ENCODE results near the gene NFILZ.

Gene NFILZ

DNA sequence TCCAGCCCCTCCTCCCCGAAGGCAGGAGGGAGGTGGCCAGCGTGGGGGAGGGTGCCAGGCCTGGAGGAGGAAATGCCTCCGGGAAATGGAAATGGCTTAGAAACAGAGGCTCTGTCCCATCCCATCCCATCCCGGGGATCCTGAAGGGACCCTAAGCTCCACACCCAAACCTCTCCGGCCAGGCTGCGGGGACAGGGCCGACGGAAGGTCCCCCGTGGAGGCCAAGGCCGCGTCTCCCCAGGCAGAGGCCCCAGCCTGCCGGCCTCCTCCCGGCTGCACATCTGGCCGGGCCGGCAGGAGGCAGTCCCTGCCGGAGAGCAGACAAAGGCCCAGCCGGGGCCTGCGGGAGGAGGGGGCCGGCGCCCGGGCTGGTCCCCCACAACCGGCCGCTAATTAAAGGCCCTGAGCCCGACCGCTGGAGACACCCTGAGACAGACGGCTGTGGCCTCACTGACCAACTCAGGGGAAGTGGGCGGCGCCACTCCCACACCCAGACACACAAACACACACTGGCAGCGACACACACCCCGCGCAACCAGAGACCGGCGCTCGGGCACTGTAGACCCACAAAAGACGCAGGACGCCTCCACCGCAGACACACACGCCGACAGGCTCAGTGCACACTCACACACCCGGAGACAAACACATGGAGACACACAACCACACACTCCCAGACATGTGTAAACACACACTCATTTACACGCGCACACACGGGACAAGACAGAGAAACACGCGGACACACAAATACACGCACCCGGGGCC is 21.0 kb upstream of the NFILZ start (continued):
- TF ChIP-seq ZNF148 (tag by site-specific recombination; IDR thresholded peaks at IDR 0.05; ENCODE audit: borderline replicate concordance): no peak
- TF ChIP-seq HOXD13 (CRISPR knock-in tag; IDR thresholded peaks at IDR 0.05; ENCODE audit: borderline replicate concordance): no peak
- TF ChIP-seq ZNF132 (tag by site-specific recombination; IDR thresholded peaks at IDR 0.05; ENCODE audit: borderline replicate concordance): no peak
- no peak for TF ChIP-seq ZBTB21 (tag by site-specific recombination; IDR thresholded peaks at IDR 0.05)
- no peak for TF ChIP-seq RBAK (tag by site-specific recombination; IDR thresholded peaks at IDR 0.05)
- TF ChIP-seq ZNF544 (tag by site-specific recombination; IDR thresholded peaks at IDR 0.05): no peak
- TF ChIP-seq ZNF658 (tag by site-specific recombination; IDR thresholded peaks at IDR 0.05): no peak
- TF ChIP-seq ZBTB44 (tag by site-specific recombination; IDR thresholded peaks at IDR 0.05): no peak
- no peak for TF ChIP-seq ZNF404 (tag by site-specific recombination; IDR thresholded peaks at IDR 0.05)
- TF ChIP-seq ZBTB1 (tag by site-specific recombination; IDR thresholded peaks at IDR 0.05): no peak
- TF ChIP-seq, protein P1, sequence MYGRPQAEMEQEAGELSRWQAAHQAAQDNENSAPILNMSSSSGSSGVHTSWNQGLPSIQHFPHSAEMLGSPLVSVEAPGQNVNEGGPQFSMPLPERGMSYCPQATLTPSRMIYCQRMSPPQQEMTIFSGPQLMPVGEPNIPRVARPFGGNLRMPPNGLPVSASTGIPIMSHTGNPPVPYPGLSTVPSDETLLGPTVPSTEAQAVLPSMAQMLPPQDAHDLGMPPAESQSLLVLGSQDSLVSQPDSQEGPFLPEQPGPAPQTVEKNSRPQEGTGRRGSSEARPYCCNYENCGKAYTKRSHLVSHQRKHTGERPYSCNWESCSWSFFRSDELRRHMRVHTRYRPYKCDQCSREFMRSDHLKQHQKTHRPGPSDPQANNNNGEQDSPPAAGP (tag by site-specific recombination; IDR thresholded peaks at IDR 0.05): no peak; the same call in 1 of the 2 replicates
- no peak for TF ChIP-seq ZNF114 (tag by site-specific recombination; IDR thresholded peaks at IDR 0.05)
- no peak for TF ChIP-seq ZNF214 (tag by site-specific recombination; IDR thresholded peaks at IDR 0.05; ENCODE audit: borderline replicate concordance)
- TF ChIP-seq HOXA7 (CRISPR knock-in tag; IDR thresholded peaks at IDR 0.05; ENCODE audit: borderline replicate concordance): no peak
- TF ChIP-seq ZNF747 (tag by site-specific recombination; IDR thresholded peaks at IDR 0.05): no peak
- no peak for TF ChIP-seq SP7 (tag by site-specific recombination; IDR thresholded peaks at IDR 0.05)
- no peak for TF ChIP-seq ZNF394 (tag by site-specific recombination; IDR thresholded peaks at IDR 0.05; ENCODE audit: borderline replicate concordance)
- no peak for TF ChIP-seq ZNF133 (tag by site-specific recombination; IDR thresholded peaks at IDR 0.05)
- no peak for TF ChIP-seq ZNF18 (tag by site-specific recombination; IDR thresholded peaks at IDR 0.05)
- TF ChIP-seq ZNF175 (tag by site-specific recombination; IDR thresholded peaks at IDR 0.05): no peak
- TF ChIP-seq, protein P2, sequence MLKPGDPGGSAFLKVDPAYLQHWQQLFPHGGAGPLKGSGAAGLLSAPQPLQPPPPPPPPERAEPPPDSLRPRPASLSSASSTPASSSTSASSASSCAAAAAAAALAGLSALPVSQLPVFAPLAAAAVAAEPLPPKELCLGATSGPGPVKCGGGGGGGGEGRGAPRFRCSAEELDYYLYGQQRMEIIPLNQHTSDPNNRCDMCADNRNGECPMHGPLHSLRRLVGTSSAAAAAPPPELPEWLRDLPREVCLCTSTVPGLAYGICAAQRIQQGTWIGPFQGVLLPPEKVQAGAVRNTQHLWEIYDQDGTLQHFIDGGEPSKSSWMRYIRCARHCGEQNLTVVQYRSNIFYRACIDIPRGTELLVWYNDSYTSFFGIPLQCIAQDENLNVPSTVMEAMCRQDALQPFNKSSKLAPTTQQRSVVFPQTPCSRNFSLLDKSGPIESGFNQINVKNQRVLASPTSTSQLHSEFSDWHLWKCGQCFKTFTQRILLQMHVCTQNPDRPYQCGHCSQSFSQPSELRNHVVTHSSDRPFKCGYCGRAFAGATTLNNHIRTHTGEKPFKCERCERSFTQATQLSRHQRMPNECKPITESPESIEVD (tag by site-specific recombination; IDR thresholded peaks at IDR 0.05): no peak
- TF ChIP-seq ZBTB48 (tag by site-specific recombination; IDR thresholded peaks at IDR 0.05): 0 out of 2 replicates have a peak, but pooled peaks have one; percentile 2
- TF ChIP-seq ZNF350 (tag by site-specific recombination; IDR thresholded peaks at IDR 0.05): no peak
- peak; percentile 3 for TF ChIP-seq ZNF600 (tag by site-specific recombination; IDR thresholded peaks at IDR 0.05)
- TF ChIP-seq ZNF596 (tag by site-specific recombination; IDR thresholded peaks at IDR 0.05): no peak
- TF ChIP-seq, protein P3, sequence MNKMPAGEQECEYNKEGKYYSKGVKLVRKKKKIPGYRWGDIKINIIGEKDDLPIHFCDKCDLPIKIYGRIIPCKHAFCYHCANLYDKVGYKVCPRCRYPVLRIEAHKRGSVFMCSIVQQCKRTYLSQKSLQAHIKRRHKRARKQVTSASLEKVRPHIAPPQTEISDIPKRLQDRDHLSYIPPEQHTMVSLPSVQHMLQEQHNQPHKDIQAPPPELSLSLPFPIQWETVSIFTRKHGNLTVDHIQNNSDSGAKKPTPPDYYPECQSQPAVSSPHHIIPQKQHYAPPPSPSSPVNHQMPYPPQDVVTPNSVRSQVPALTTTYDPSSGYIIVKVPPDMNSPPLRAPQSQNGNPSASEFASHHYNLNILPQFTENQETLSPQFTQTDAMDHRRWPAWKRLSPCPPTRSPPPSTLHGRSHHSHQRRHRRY (tag by site-specific recombination; IDR thresholded peaks at IDR 0.05): no peak
- TF ChIP-seq OSR2 (tag by site-specific recombination; IDR thresholded peaks at IDR 0.05): no peak; the same call in 1 of the 2 replicates
- peak; percentile 97 for TF ChIP-seq ZNF341 (tag by site-specific recombination; IDR thresholded peaks at IDR 0.05; ENCODE audit: low read depth)

Data from HEK293 (cell line).